GM18870 (cell line): ENCODE measurements around the gene RAB11FIP5.

Source experiments
- ATAC-seq: cut with Tn5 transposase; IDR thresholded peaks from one replicate; pipeline ENCODE4 v1.9.1; 2021; ENCODE audit warnings: moderate library complexity; ENCODE audit not compliant: unreplicated experiment

RAB11FIP5 gene

GRCh38 chr2:73035899-73036711 is 76.6 kb downstream of the RAB11FIP5 start:
- ATAC-seq = no peak

GRCh38 chr2:73034661-73035375 is 77.9 kb downstream of the RAB11FIP5 start:
- no peak for ATAC-seq

DNA sequence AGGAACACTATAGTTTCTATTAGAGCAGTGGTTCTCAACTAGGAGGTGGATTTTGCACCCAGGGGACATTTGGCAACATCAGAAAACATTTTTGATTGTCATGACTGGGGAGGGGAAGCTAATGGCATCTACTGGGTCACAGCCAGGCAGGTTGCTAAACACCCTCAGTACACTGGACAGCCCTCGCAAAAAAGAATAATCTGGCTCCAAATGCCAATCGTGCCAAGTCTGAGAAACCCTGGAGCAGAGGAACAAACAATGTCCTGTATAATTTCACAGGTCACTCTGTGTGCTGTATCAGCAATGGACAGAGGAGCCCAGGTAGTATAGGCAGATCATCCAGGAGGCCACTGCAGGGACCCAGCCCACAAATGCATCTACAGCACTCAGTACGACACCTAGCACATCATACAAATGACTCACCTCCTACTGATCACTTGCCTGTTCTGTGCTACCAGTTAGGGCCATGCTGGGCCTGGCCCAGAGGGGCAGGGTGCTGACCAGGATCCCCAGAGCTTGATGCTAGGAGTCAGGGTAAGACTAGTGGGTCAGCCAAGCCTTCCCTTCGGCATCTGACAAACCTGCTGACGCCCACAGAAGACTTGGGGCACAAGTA is 78.9 kb downstream of the RAB11FIP5 start:
- no peak for ATAC-seq

GRCh38 chr2:73033142-73033765 is 79.5 kb downstream of the RAB11FIP5 start:
- ATAC-seq = no peak

GRCh38 chr2:73032702-73033097 is 80.0 kb downstream of the RAB11FIP5 start:
- no peak for ATAC-seq

- no peak for ATAC-seq
Observed at GRCh38 chr2:73031725-73032701, 80.7 kb downstream of the RAB11FIP5 start.

DNA sequence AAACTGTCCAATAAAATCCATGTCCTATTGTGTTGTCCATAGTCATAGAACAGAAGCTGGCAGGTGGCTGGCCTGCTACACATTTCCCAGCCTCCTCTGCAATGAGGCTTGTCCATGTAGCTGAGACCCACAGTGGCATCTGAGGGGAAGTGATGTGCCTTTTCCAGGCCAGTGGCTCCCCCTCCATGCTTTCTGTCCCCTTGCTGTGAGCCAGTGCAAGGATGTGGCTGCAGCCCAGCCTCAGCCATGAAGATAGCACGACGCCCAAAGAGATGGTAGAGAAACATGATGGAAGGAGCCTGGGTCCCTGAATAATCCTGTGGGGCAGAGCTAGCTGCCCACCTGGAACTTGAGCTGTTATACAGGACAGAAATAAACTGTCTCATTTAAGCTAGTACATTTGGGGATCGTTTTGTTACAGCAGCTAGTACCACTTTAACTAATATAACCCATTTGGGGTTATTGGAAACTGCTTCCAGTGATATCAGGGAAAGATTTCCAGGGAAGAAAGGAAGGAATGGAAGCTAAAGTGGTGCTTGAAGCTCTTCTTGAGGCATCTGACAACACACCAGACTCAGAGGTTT is 81.6 kb downstream of the RAB11FIP5 start:
- no peak for ATAC-seq

GRCh38 chr2:73028841-73029240 is 83.9 kb downstream of the RAB11FIP5 start:
- ATAC-seq = no peak

GRCh38 chr2:73027340-73027739 is 85.4 kb downstream of the RAB11FIP5 start:
- ATAC-seq = no peak

GRCh38 chr2:73023497-73023896 is 89.3 kb downstream of the RAB11FIP5 start:
- no peak for ATAC-seq
